Epidermal melanocyte (primary cell): ENCODE results near the gene GLT1D1.
"Not testable (repeated sequence)": the region's sequence is repeated elsewhere in the genome, so short reads cannot be mapped to it uniquely, and the experiment has no call there.

Experiments
- DNase-seq: peaks from one replicate; pipeline ENCODE4 v3.0.0; 2011; ENCODE audit warnings: low spot score; ENCODE audit not compliant: insufficient read length

GLT1D1 gene

GRCh38 chr12:128852885-128853599 lies at the start of gene GLT1D1:
Gene GLT1D1, plus strand, starts transcription at chr12:128853478. Its CDS starts 104 bp downstream, at chr12:128853582.
- DNase-seq: no peak

- DNase-seq: no peak
These were observed 49.5 kb upstream of the GLT1D1 start for GRCh38 chr12:128803788-128804187.

GRCh38 chr12:128804762-128805161 lies 48.5 kb upstream of the GLT1D1 start:
- no peak for DNase-seq

- not testable (repeated sequence) for DNase-seq
These were observed 47.9 kb upstream of the GLT1D1 start for GRCh38 chr12:128805406-128805805.

- no peak for DNase-seq
These were observed 46.7 kb upstream of the GLT1D1 start for GRCh38 chr12:128806573-128806972.

- DNase-seq: no peak
These were observed 46.0 kb upstream of the GLT1D1 start for GRCh38 chr12:128807161-128807724.

GRCh38 chr12:128808651-128809050 lies 44.6 kb upstream of the GLT1D1 start:
- no peak for DNase-seq

- no peak for DNase-seq
These were observed 42.8 kb upstream of the GLT1D1 start for GRCh38 chr12:128810182-128811127.

GRCh38 chr12:128811806-128812205 lies 41.5 kb upstream of the GLT1D1 start:
- DNase-seq: no peak

- DNase-seq: no peak
These were observed 39.9 kb upstream of the GLT1D1 start for GRCh38 chr12:128813392-128813791.

GRCh38 chr12:128813883-128814282 lies 39.4 kb upstream of the GLT1D1 start:
- DNase-seq: no peak

- DNase-seq: no peak
These were observed 38.6 kb upstream of the GLT1D1 start for GRCh38 chr12:128814411-128815261.

GRCh38 chr12:128815779-128816642 lies 37.3 kb upstream of the GLT1D1 start:
- no peak for DNase-seq

GRCh38 chr12:128816643-128816920 lies 36.7 kb upstream of the GLT1D1 start:
- DNase-seq: no peak

- DNase-seq: no peak
These were observed 35.9 kb upstream of the GLT1D1 start for GRCh38 chr12:128817111-128818015.

- DNase-seq: no peak
These were observed 34.9 kb upstream of the GLT1D1 start for GRCh38 chr12:128818065-128819022.

- no peak for DNase-seq
These were observed 33.8 kb upstream of the GLT1D1 start for GRCh38 chr12:128819293-128820144.
